ENCODE measurements around the gene FBXL17. TPM values are rescaled to one million over a fixed set of nuclear protein-coding genes. Genes with fewer than 3 reads are reported as not detected.

The FBXL17 gene
- total and polyA plus RNA-seq, 12 donors = 5.9 to 47.4 (median 41.1) TPM

DNA sequence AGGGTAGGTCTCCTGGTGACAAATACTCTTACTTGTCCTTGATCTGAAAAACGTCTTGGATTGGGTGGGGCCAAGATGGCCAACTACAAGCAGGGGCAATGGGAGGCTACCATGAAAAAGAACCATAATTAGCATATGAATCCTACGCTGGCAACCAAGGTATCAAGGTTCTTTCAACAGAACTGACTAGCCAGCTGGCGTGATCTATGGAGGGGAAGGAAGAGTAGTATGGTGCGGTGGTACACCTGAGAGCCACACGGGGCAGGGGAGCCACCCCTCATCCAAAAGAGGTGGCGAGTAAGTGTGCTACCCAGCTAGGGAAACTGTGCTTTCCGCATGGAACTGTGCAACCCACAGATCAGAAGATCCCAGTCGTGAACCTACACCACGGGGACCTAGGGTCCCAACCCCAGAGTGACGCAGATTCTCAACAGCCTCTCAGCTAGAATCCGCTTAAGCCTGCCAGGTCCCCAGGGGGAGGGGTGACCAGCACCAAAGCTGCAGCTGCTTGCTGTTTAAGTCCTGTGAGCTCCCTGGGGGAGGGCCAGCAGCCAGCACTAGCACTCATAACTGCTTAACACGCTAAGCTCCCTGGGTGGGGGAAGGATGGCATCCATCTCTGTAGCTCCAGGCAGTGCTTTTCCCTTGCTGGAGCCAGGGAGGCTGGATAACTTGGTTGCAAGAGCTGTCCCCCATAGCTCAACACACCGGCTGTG, 334.8 kb downstream of the FBXL17 start:
- WGBS, 2 donors = 88 to 89% methylated on average over 13 of the region's 13 CpGs
- intact Hi-C loops (cut with DNase I) = no loop called here
- H3K4me1 ChIP-seq = no peaks in the 10 kb centered on the region
- no peaks in the 10 kb centered on the region for H3K27me3 ChIP-seq
- TF ChIP-seq, protein P1, sequence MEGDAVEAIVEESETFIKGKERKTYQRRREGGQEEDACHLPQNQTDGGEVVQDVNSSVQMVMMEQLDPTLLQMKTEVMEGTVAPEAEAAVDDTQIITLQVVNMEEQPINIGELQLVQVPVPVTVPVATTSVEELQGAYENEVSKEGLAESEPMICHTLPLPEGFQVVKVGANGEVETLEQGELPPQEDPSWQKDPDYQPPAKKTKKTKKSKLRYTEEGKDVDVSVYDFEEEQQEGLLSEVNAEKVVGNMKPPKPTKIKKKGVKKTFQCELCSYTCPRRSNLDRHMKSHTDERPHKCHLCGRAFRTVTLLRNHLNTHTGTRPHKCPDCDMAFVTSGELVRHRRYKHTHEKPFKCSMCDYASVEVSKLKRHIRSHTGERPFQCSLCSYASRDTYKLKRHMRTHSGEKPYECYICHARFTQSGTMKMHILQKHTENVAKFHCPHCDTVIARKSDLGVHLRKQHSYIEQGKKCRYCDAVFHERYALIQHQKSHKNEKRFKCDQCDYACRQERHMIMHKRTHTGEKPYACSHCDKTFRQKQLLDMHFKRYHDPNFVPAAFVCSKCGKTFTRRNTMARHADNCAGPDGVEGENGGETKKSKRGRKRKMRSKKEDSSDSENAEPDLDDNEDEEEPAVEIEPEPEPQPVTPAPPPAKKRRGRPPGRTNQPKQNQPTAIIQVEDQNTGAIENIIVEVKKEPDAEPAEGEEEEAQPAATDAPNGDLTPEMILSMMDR (IDR thresholded peaks at IDR 0.05) = no peak
- H3K4me3 ChIP-seq = no peak overlapping the region
- H3K27ac ChIP-seq = no peak overlapping the region
- H3K9me3 ChIP-seq = peaks cover 0 to 32% (median 0%) of the 10 kb centered on the region in 11 donors
- DNase-seq (no peak), ATAC-seq (peak in 1 of 8 donors; percentile 38)
- no peaks in the 10 kb centered on the region for H3K36me3 ChIP-seq

- DNase-seq (no peak), ATAC-seq (no peak)
- Histone ChIP-seq H3K9me3 (peaks cover 0 to 3% (median 0%) of the 10 kb centered on the region in 11 donors), H3K4me1 (no peaks in the 10 kb centered on the region), H3K36me3 (no peaks in the 10 kb centered on the region), H3K4me3 (no peak overlapping the region), H3K27me3 (no peaks in the 10 kb centered on the region), H3K27ac (no peak overlapping the region)
- TF ChIP-seq, protein P1 (IDR thresholded peaks at IDR 0.05) = no peak
- WGBS, 2 donors = 56 to 57% methylated on average over 7 of the region's 7 CpGs
- intact Hi-C loops (cut with DNase I) = no loop called here
Observed at GRCh38 chr5:108036482-108036881, 345.4 kb downstream of the FBXL17 start.

- DNase-seq = no peak
- intact Hi-C loops (cut with DNase I) = no loop called here
- H3K9me3 ChIP-seq = peaks cover 0 to 3% (median 0%) of the 10 kb centered on the region in 11 donors
- H3K27ac ChIP-seq = no peak overlapping the region
- H3K36me3 ChIP-seq = no peaks in the 10 kb centered on the region
- no peaks in the 10 kb centered on the region for H3K27me3 ChIP-seq
- TF ChIP-seq, protein P1 (IDR thresholded peaks at IDR 0.05) = no peak
- WGBS, 2 donors = 66 to 70% methylated on average over 3 of the region's 3 CpGs
- H3K4me1 ChIP-seq = peaks cover 0 to 12% (median 0%) of the 10 kb centered on the region in 9 donors
- no peak overlapping the region for H3K4me3 ChIP-seq
- no peak for ATAC-seq
Observed at GRCh38 chr5:108028883-108029282, 353.0 kb downstream of the FBXL17 start.

DNA sequence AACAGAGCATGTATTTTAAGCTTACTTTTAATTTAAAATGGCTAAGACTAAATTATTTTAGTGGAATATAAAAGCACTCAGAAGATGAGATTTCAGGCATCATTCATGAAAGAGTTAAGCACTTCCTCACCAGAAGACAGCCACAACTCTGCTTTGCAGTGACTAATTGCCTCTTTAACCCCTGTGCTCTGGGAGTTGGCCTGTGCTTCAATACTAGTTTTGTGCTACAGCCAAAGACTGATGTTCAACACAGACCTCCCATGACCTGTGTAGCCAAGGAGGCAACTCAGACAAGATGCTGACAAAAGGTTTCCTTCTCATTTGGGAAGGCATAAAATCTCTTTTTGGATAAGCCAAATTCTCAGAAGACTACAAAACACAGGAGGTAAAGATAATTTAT, 353.5 kb downstream of the FBXL17 start:
- peaks cover 0 to 3% (median 0%) of the 10 kb centered on the region in 11 donors for H3K9me3 ChIP-seq
- H3K27ac ChIP-seq = no peak overlapping the region
- no peaks in the 10 kb centered on the region for H3K27me3 ChIP-seq
- DNase-seq = no peak
- H3K4me1 ChIP-seq = peaks cover 0 to 12% (median 0%) of the 10 kb centered on the region in 9 donors
- intact Hi-C loops (cut with DNase I) = no loop called here
- TF ChIP-seq, protein P1 (IDR thresholded peaks at IDR 0.05) = no peak
- H3K36me3 ChIP-seq = no peaks in the 10 kb centered on the region
- ATAC-seq = peak in 1 of 8 donors; percentile 52
- no peak overlapping the region for H3K4me3 ChIP-seq

All from heart right ventricle (tissue), 16 donors.